Upper lobe of right lung (tissue), 1 donor: ENCODE data around the gene OR2T35. TPM values are rescaled to one million over a fixed set of nuclear protein-coding genes. Genes with fewer than 3 reads are reported as not detected.
A peak's percentile ranks its signal among the peaks of the same experiment; 100 is the strongest.
"Not testable (repeated sequence)": the region's sequence is repeated elsewhere in the genome, so short reads cannot be mapped to it uniquely, and the experiment has no call there.

Source experiments
- ATAC-seq: fragments of 200-7000 bp; cut with Tn5 transposase; one replicate; pipeline ENCODE4 v1.9.1; 2020; ENCODE audit warnings: mild to moderate bottlenecking, moderate library complexity
- DNase-seq: peaks from one replicate; pipeline ENCODE4 v3.0.0-alpha.2; 2020
- H3K27ac ChIP-seq: fragments of 200-600 bp; one replicate; pipeline ENCODE4 v1.8.0; 2022
- H3K27me3 ChIP-seq: fragments of 200-600 bp; one replicate; pipeline ENCODE4 v1.8.0; 2022; ENCODE audit warnings: mild to moderate bottlenecking
- H3K36me3 ChIP-seq: fragments of 200-600 bp; one replicate; pipeline ENCODE4 v1.8.0; 2022
- H3K4me1 ChIP-seq: fragments of 200-600 bp; one replicate; pipeline ENCODE4 v1.8.0; 2022
- H3K4me3 ChIP-seq: fragments of 200-600 bp; one replicate; pipeline ENCODE4 v1.8.0; 2022; ENCODE audit warnings: mild to moderate bottlenecking
- H3K9me3 ChIP-seq: fragments of 200-600 bp; one replicate; pipeline ENCODE4 v1.8.0; 2022
- CTCF ChIP-seq: fragments of 200-600 bp; IDR thresholded peaks from one replicate; pipeline ENCODE4 v1.8.0; 2022; ENCODE audit warnings: antibody characterized with exemption
- intact Hi-C: fragments of 100-400 bp; cut with DNase I; formaldehyde crosslinking; loops from one replicate; pipeline ENCODE4 v1.11.0; 2022
- long read RNA-seq: library from polyadenylated mRNA; unstranded; transcript quantifications from one replicate; pipeline ENCODE4 v2.0.0, GENCODE V29; 2021
- total RNA-seq: library from RNA; stranded (reverse); fragmentation: NEBNext Ultra II Directional; extraction: Animal tissue kit (Norgen Biotek cat#: 25700); gene quantifications from one replicate; pipeline ENCODE4 v1.2.1, GENCODE V29; 2021
- donor health status: DM: no; HTN: yes; CAD: no; lungs with severe emphysema.

Gene OR2T35
- not detected for total RNA-seq
- long read RNA-seq, result 0 reads

GRCh38 chr1:248645178-248645577, at the start of gene OR2T35:
Gene OR2T35, minus strand, starts transcription at chr1:248645278. Its CDS starts 6,020 bp downstream, at chr1:248639258.
- intact Hi-C loops, H3K27ac ChIP-seq, ATAC-seq, H3K36me3 ChIP-seq, H3K4me1 ChIP-seq, H3K9me3 ChIP-seq, DNase-seq, H3K4me3 ChIP-seq, H3K27me3 ChIP-seq: not testable (repeated sequence)

- no peak for TF ChIP-seq CTCF
- peak; percentile 40 for ATAC-seq
- DNase-seq, result no peak
- H3K4me3 ChIP-seq, result no peak overlapping the region
- H3K9me3 ChIP-seq, result no peaks in the 10 kb centered on the region
- intact Hi-C loops, result no loop called here
- H3K27me3 ChIP-seq, result no peaks in the 10 kb centered on the region
- no peaks in the 10 kb centered on the region for H3K36me3 ChIP-seq
- no peaks in the 10 kb centered on the region for H3K4me1 ChIP-seq
- H3K27ac ChIP-seq, result no peak overlapping the region
These were observed 46.6 kb upstream of the OR2T35 start for GRCh38 chr1:248691567-248692155.

- H3K27ac ChIP-seq, result no peak overlapping the region
These were observed 43.6 kb upstream of the OR2T35 start for GRCh38 chr1:248688527-248689298.

GRCh38 chr1:248686815-248687214, 41.7 kb upstream of the OR2T35 start:
- intact Hi-C loops, result no loop called here
- peak; percentile 6 for TF ChIP-seq CTCF
- H3K27me3 ChIP-seq, result no peaks in the 10 kb centered on the region
- H3K4me1 ChIP-seq, result no peaks in the 10 kb centered on the region
- no peak for DNase-seq
- no peak overlapping the region for H3K27ac ChIP-seq
- no peaks in the 10 kb centered on the region for H3K9me3 ChIP-seq
- ATAC-seq, result no peak
- H3K4me3 ChIP-seq, result no peak overlapping the region
- no peaks in the 10 kb centered on the region for H3K36me3 ChIP-seq

More at GRCh38 chr1:248688527-248689298, 43.6 kb upstream of the OR2T35 start:
- ATAC-seq (no peak), DNase-seq (no peak)
- no peak overlapping the region for H3K4me3 ChIP-seq
- H3K27me3 ChIP-seq, result no peaks in the 10 kb centered on the region
- H3K9me3 ChIP-seq, result no peaks in the 10 kb centered on the region
- no peaks in the 10 kb centered on the region for H3K4me1 ChIP-seq
- TF ChIP-seq CTCF, result no peak
- no peaks in the 10 kb centered on the region for H3K36me3 ChIP-seq
- intact Hi-C loops, result no loop called here

- Histone ChIP-seq H3K4me1 (no peaks in the 10 kb centered on the region), H3K27me3 (no peaks in the 10 kb centered on the region), H3K27ac (no peak overlapping the region), H3K9me3 (no peaks in the 10 kb centered on the region), H3K36me3 (no peaks in the 10 kb centered on the region), H3K4me3 (no peak overlapping the region)
- no peak for DNase-seq
- TF ChIP-seq CTCF, result no peak
- ATAC-seq, result no peak
- intact Hi-C loops, result no loop called here
These were observed 36.6 kb upstream of the OR2T35 start for GRCh38 chr1:248681651-248682050.

GRCh38 chr1:248670003-248670402, 24.9 kb upstream of the OR2T35 start:
- H3K27me3 ChIP-seq, result no peaks in the 10 kb centered on the region
- TF ChIP-seq CTCF, result no peak
- no peaks in the 10 kb centered on the region for H3K36me3 ChIP-seq
- no peak for DNase-seq
- no peak overlapping the region for H3K4me3 ChIP-seq
- no peaks in the 10 kb centered on the region for H3K4me1 ChIP-seq
- no peaks in the 10 kb centered on the region for H3K9me3 ChIP-seq
- ATAC-seq, result no peak
- H3K27ac ChIP-seq, result no peak overlapping the region
- intact Hi-C loops, result no loop called here

GRCh38 chr1:248663453-248664328, 18.6 kb upstream of the OR2T35 start:
- H3K27ac ChIP-seq, H3K9me3 ChIP-seq, intact Hi-C loops, DNase-seq, H3K27me3 ChIP-seq, H3K4me3 ChIP-seq, ATAC-seq, H3K4me1 ChIP-seq, H3K36me3 ChIP-seq: not testable (repeated sequence)

GRCh38 chr1:248656797-248657196, 11.7 kb upstream of the OR2T35 start:
- intact Hi-C loops, result loop anchor here (10.0 kb wide), 1 partner anchor 222 kb away; no protein-coding TSS in a partner anchor

More at GRCh38 chr1:248656797-248657196, 11.7 kb upstream of the OR2T35 start:
- H3K27ac ChIP-seq, H3K4me3 ChIP-seq, ATAC-seq, H3K27me3 ChIP-seq, H3K36me3 ChIP-seq, DNase-seq, H3K9me3 ChIP-seq, H3K4me1 ChIP-seq: not testable (repeated sequence)
